NOMO-1 treated with DMSO at 0.1 percent for 48 hours (cell line): ENCODE measurements around the gene C16orf74.

Experiments
- DNase-seq: peaks from one replicate; lab custom pipeline; 2025; ENCODE audit not compliant: unreplicated experiment; lab: John Stamatoyannopoulos, UW

The C16orf74 gene

DNA sequence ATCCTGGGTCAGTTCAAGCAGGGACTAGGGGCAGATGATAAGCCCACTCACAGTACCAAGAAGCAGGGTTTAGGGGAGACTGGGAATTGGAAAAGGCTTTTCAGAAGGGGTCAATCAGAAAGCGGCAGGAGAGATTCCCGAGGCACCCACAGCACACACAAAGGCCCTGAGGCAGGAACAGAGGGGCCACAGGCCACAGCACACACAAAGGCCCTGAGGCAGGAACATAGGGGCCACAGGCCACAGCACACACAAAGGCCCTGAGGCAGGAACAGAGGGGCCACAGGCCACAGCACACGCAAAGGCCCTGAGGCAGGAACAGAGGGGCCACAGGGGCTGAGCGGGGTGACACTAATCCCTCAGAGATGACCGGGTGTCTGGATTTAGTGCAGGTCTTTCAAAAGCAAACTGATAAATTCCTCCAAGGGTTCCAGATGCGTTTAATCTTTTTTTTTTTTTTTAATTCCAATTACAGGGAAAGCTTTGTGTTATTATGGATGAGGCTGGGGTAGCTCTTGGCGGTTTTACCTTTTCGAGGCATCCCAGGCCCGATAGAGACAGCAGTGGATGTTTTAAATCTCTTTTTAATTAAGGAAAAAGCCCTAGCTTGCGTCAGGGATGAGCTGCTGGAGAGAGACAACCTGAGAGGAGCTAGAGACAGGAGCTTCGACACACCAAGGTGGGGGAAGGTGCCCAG lies 31.1 kb downstream of the C16orf74 start:
- DNase-seq, result no peak

DNA sequence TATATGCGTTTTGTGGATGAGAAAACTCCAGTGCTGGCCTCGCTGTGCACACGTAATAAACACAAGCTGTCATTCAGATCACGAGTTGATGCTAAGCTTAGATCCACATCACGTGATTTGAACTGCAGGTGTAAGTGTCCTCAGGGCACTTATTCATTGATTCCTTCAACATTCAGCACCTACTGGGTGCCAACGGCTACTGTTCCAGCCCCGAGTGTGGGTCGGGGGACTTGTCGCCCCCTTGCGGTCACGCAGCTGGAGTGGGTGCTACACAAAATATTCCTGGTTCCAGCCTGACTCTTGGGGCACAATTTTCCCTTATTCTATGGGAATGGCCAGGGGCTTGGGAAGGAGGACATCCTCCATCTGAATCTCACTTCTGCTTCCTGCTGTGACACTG lies 32.2 kb downstream of the C16orf74 start:
- DNase-seq, result no peak

DNA sequence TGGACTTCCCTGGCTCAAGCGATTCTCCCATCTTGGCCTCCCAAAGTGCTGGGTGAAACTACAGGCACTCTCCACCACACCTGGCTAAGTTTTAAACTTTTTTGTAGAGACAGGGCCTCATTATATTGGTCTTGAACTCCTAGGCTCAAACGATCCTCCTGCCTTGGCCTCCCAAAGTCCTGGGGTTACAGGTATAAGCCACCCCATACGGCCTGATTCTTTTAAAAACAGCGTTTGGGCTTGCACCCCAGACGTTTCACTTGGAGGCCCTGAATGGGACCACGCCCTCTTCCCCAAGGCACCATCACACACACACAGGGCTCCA lies 32.8 kb downstream of the C16orf74 start:
- no peak for DNase-seq

DNA sequence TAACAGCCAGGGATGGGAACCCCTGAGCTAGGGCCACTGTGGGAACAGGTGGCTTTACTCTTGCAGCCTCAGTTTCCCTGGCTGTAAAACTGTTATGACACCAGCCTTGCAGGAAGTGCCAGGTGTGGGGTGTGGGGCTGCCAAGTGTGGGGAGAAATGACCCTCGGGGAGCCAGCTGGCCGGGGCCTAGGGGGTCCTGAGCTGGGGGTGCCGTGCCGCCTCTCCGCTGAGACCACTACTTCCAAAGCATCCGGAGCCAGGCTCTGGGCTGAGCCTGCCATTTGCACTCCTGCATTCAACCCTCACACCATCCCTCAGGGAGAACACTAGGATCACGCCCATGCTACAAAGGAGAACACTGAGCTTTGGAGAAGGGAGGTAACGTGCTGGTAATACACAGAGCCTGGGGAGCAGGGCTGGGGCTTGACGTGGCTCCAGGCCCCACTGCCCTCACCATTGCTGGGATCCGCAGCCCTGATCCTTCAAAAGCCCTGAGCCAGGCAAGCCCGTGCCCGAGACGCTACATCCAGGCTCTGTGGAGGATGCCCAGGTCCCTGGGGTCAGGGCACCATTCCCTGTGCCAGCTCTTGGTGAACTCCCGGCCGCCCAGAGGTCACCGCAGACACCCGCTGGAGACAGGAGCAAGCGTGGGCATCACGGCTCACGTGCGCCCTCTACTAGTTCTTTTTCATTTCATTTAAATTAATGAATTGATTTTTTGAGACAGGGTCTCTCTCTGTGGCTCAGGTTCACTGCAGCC lies 33.3 kb downstream of the C16orf74 start:
- DNase-seq, result peak; percentile 13

DNA sequence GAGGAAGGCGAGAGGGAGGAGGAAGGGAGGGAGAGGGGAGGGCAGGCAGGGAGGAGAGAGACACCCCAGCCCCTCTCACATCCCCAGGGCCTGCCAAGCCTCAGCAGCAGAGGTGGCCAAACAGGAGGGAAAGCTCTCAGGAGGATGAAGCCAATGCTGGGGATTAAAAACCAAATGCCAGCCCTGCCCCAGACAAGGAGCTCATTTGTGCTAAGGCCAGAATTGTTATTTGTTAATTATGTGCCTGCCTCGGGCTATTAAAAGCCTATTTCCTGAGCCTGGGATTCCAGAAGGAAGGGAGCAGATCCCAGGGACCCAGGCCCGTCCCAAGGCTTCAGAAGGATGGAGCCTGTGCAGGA lies 34.2 kb downstream of the C16orf74 start:
- no peak for DNase-seq

DNA sequence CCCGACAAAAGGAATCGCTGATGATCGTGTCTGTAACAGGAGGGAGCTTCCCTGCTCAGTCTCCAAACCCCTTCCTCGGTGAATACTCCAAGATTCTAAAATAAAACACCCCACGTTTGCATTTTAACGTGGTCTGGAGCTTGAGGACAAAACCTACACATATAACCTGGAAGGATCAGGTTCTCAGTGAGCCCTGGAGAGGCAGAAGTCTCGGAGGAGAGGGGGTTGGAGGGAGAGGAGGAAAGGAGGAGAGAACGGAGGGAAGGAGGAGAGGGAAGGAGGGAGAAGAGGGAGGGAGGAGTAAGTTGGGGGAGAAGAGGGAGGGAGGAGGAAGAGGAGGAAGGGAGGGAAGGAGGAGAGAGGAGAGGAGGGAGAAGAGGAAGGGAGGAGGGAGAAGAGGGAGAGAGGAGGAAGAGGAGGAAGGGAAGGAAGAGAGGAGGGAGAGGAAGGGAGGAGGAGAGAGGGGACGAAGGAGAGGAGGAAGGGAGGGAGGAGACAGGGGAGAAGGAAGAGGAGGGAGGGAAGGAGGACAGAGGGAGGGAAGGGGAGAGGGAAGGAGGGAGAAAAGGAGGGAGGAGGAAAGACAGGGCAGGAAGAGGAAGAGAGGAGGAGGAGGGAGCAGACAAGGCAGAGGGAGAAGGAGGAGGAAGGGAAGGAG lies 34.7 kb downstream of the C16orf74 start:
- no peak for DNase-seq

DNA sequence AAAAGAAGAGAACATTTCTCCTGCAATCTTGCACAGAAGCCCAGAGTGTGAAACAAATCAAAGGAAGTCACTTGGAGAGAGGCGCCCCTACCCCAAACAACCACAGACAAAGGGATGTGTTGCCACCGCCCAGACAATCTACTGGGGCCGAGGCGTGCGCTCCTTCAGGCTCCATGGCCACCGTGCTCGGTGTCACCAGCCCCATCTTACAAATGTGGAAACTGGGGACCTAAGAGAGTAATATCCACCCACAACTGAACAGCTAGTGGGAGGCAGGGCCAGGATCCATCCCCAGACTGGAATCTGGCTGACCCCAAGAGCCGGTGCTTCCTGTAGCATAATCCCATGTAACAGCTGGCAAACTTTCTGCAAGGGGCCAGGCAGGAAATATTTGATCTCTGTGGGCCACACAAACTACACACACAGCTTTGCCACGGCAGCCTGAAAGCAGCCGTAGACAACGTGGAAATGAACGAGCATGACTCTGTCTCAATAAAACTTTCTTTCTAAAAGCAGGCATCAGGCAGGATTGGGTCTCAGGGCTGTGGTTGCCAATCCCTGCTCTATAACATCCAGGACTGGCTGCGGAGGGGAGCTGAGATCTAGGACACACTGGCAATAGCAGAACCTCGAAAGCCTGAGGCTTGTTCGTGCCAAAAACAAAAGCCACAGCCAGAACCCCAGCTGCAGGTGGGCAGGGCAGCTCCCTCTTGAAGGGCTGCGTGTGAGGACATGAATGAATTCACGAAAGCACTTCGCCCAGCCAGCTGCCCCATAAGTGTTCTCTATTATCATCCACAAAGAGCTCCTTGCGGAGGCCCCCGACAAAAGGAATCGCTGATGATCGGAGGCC lies 35.5 kb downstream of the C16orf74 start:
- no peak for DNase-seq

DNA sequence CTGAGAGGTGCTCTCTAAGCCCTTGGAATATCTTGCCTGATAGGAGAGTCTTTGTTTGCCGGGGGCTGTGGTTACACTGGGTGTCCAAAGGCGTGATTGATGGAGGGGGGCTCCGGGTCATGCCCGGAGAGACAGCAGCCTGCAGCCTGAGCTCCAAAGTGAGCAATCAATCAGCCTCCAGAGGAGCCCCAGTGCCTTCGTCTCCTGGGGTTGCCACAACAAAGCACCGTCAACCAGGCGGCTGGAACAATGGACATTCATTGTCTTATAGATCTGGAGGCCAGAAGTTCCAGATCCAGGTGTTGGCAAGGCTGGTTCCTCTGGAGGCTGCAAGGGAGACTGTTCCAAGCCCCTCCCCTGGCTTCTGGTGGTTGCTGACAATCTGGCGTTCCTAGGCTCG lies 38.1 kb downstream of the C16orf74 start:
- DNase-seq, result no peak

DNA sequence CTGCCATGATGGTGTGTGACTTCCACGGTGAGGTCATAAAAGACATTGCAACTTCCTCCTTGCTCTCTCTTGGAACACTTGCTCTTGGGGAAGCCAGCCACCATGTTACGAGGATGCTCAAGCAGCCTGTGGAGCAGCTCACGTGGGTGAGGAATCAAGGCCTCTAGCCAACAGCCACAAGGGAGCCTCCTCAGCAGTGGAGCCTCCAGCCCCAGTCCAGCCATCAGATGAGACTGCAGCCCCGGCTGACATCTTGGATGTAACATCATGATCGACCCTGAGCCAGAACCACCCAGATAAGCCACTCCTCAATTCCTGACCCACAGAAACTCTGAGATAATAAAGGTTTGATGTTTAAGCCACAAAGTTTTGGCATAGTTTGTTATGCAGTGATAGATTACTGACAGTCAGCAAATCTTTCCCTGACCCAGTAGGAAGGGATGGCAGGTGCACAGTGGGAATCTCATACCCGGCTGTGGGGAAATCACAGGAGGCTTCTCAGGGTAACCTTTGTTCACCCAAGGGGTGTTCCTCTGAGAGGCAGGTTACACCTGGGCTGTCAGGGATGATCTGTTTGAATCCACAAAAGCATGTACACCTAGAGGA lies 38.8 kb downstream of the C16orf74 start:
- no peak for DNase-seq

DNA sequence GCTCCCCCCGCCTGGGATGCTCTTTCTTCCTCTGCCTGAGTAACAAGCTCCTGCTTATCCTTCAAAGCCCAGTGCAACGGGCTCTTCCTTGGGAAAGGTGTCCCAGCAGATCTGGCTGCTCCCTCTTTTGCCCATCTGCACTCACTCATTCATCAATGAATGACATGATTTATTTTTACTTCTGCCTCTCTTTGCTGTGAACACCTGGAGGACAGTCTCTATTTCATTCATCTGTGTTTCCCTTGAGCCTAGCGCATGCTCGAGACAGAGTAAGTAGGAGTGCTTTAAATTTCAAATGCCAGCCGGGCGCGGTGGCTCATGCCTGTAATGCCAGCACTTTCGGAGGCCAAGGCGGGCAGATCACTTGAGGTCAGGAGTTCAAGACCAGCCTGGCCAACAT lies 40.2 kb downstream of the C16orf74 start:
- no peak for DNase-seq

DNA sequence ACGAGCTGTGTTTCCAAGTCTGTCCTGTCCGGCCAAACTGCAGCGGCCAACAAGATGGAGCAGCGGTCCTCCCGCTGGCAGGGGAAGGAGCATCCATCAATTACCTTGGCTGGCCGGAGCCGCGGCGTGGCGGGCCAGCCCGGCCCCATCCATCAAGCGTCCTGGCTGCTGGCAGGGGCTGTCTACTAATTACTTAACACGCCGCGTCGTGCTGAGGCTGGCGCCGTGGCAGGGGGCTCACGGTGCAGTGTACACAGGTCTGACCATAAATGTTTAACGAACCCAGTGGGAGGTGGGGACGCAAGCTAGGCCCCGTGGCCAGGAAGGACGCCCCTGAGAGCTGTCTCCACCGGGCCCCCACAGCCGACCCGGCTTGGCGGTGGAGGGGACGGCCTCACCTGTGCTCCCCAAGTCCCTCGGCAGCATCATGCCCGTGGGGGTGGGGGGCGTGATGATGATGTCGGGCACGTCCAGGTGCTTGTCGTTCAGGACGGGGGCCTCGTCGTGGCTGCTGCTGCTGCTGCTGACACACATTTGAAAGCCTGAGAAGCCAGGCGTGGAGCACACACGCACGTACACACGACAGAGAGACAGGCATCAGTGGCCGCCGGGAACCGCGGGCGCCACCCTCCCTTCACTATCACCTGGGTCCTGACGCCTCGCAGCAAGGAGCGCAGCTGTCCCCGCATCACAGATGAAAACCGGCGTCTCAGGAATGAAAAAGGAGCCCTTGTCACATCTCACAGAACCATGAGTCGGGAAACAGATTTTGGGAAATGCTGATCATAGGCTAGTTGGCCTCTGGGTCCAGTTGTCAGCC lies 40.9 kb downstream of the C16orf74 start:
- DNase-seq, result no peak

DNA sequence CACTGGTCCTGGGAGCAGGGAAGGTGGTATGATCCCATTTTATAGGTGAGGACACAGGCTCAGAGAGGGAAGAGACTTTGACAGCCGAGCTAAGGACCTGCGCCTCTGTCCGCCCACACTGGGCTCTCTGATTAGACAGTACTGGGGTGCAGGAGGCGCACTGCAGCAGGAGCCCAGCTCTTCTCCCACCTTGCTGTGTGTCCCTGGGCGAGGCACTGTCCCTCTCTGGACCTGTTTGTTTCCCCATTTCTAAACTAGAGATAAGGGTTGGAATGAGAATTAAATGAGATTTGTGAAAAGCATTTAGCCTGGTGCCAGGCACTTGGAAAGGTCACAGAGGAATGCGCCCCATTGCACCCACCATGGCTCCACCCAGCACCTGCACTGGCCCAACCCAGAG lies 42.6 kb downstream of the C16orf74 start:
- DNase-seq, result no peak

DNA sequence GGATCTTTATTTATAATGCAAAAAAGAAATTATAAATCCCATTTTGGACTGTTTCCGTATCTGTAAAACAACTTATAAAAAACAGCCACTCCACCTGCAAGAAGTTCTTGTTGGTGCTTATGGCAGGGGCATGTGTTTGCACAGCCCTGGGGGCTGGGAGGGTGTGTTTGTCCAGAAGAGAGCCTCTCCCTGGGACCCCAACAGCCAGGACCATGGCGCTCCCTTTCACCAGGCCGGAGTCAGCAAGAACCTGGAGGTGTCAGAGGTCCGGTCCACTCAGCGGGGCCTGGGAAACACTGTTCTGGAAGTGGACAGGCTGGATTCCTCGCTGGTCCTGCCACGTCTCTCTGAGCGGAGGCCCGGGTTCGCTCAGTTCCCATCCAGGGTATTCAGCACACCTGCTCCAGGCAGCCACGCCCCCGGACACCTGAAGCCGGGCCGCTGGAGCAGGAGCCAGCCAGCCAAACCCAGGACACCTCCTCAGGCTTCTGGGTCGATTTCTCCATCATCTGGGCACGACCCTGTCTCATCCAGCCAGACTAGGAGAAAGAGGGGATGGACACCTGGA lies 43.3 kb downstream of the C16orf74 start:
- DNase-seq, result no peak

DNA sequence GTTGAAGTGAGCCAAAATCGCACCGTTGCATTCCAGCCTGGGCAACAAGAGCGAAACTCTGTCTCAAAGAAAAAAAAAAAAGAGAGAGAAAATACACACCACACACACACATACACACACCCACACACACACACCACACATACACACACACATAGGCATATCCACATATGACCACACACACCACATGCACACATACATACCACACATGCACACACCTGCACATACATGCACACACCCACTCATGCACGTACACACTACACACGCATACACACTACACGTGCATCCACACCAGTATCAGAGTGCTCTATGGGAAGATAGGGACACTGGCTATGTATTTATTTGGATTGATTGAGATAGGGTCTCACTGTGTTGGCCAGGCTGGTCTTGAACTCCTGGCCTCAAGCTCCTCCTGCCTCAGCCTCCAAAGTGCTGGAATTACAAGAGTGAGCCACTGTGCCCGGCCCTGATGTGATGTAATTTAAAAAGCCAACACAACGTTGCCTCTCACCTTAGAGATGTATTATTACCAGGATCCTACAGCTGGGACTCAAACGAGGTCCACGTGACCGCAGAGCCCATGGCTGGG lies 44.4 kb downstream of the C16orf74 start:
- no peak for DNase-seq

DNA sequence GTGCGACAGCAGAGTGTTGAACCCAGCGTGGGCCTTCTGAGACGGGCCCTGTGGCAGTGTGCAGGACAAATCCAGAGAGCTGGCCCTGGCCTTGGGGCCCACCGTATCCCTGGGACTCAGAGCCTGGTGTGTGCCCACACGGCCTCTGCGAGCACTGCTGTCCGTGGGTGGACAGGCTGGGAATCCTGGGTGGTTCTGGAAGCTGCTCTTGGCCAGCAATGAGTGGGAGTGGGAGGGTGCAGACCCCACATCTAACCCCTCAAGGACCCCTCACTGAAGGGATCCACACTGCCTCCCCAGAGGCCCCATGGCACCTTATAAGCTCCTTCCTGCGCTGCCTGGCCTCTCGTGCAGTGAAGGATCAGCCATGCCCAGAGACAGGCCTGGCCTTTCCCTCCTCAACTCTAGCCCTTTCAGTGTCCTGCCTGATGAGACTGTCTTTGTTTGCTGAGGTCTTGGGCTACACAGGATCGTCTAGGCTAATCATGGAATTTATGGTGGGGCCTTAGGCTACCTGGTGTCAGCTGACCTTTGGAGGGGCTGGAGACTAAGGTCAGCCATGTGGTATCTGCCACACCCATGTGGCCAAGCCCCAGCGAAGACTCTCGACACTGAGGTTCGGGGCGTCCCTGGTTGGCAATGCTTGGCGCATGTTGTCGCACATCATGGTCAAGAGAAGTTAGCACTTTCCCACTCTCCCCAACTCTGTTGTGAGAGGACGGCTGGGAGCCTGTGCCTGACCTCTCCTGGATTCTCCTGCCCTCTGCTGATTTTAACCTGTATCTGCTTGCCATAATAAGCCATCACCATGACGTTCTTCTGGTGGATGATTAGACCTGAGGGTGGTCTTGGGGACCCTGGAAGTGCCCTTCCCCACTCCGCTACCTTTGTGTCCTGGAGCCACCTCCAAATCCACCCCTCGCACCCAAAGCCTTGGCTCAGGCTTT lies 45.7 kb downstream of the C16orf74 start:
- DNase-seq, result no peak

DNA sequence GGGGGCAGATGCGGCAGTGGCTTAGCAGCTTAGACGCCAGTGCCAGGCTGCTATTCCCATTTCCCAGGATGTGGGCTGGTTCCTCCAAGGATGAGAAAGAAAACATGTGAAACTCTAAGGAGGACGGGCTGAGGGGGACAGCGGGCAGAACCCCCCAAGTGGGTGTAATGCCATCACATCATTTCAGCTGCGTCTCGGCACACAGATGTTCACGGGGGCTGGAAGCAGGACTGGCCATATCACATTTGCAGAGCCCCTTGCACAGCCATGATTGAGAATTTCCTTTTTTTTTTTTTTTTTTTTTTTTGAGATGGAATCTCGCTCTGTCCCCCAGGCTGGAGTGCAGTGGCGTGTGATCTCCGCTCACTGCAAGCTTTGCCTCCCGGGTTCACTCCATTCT lies 46.9 kb downstream of the C16orf74 start:
- DNase-seq, result no peak

DNA sequence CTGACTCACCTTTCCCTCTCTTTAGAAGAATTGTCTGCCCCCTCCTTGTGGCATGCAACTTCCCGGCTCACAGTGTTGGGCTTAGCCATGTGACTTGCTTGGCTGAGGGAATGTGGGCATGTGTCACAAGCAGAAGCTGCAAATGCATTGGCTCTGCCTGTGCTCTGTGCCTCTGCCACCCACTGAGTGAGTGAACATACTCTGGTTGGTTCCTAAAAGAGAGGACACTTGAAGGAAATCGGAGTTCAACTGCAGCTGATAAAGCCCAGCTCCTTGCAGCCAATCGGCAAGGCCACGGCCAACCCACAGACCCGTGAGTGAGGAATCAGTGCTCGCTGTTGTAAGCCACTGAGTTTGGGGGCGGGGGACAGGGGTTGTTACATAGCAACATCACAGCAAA lies 51.3 kb downstream of the C16orf74 start:
- DNase-seq, result no peak

DNA sequence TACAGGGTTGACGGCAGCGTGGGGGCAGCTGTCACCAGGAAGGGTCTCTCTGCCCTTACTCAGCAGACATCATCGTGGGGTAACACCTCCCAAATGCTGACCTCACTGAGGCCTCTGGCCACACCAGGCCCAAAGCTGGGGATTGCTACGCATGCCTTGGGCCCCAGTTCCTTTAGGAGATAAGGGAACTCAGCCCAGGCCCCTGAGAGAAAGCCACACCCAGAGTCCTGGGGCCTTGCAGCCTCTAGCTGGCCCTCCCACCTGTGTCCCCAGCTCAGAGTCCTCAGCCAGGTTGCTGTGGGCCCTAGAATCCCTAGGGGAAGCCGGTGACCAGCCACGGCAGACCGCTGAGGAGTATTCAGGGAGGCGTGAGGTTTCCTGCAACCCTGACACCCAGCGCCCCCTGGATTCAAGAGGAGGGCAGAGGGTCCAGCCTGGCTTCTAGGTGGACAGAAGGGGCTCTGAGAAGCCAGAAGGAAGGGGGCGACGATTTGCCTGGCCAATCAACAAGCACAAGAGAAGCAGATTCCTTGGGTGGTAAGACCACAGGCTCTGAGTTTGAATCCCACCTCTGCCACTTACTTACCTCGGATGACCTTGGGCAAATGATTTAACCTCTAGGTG lies 51.8 kb downstream of the C16orf74 start:
- no peak for DNase-seq
